Measurements from ENCODE around the gene EPC1.
"Not testable (repeated sequence)": the region's sequence is repeated elsewhere in the genome, so short reads cannot be mapped to it uniquely, and the experiment has no call there.

EPC1 gene

GRCh38 chr10:32234471-32234870, 112.5 kb downstream of the EPC1 start:
- no peak for DNase-seq (ENCODE audit: low read depth)

DNA sequence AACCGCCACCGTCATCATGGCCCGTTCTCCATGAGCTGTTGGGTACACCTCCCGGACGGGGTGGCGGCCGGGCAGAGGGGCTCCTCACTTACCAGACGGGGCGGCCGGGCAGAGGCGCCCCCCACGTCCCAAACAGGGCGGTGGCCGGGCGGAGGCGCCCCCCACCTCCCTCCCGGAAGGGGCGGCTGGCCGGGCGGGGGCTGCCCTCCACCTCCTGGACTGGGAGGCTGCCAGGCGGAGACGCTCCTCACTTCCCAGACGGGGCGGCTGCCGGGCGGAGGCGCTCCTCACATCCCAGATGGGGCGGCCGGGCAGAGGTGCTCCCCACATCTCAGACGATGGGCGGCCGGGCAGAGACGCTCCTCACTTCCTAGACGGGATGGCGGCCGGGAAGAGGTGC, 113.6 kb downstream of the EPC1 start:
- DNase-seq (ENCODE audit: low read depth): not testable (repeated sequence)

- no peak for DNase-seq (ENCODE audit: low read depth)
Observed at GRCh38 chr10:32232378-32232777, 114.6 kb downstream of the EPC1 start.

GRCh38 chr10:32229788-32230187, 117.2 kb downstream of the EPC1 start:
- not testable (repeated sequence) for DNase-seq (ENCODE audit: low read depth)

- DNase-seq (ENCODE audit: low read depth): no peak
Observed at GRCh38 chr10:32229170-32229569, 117.8 kb downstream of the EPC1 start.

DNA sequence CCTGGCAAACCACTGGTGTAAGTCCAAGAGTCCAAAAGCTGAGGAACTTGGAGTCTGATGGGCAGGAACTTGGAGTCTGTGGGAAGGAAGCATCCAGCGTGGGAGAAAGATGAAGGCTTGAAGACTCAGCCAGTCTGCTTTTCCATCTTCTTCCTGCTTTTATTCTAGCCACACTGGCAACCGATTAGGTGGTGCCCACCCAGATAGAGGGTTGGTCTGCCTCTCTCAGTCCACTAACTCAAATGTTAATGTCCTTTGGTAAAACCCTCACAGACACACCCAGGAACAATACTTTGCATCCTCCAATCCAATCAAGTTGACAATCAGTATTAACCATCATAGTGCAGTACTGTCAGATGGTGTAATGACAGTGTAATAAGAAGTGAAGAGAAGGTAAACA, 119.2 kb downstream of the EPC1 start:
- DNase-seq (ENCODE audit: low read depth): no peak

DNA sequence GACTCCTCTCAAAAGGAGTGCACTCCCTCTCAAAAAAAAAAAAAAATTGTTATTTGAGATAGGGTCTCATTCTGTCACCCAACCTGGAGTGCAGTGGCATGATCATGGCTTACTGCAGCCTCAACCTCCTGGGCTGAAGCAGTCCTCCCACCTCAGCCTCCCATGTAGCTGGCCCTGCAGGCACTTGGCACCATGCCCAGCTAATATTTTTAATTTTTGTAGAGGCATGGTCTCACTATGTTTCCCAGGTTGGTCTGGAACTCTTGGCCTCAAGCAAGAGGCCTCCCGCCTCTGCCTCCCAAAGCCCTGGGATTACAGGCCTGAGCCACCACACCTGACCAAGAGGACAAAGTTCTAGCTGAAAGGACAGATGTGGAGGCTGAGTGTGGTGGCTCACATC, 120.3 kb downstream of the EPC1 start:
- no peak for DNase-seq (ENCODE audit: low read depth)

GRCh38 chr10:32225976-32226375, 121.0 kb downstream of the EPC1 start:
- DNase-seq (ENCODE audit: low read depth): no peak

GRCh38 chr10:32222376-32222775, 124.6 kb downstream of the EPC1 start:
- not testable (repeated sequence) for DNase-seq (ENCODE audit: low read depth)

DNA sequence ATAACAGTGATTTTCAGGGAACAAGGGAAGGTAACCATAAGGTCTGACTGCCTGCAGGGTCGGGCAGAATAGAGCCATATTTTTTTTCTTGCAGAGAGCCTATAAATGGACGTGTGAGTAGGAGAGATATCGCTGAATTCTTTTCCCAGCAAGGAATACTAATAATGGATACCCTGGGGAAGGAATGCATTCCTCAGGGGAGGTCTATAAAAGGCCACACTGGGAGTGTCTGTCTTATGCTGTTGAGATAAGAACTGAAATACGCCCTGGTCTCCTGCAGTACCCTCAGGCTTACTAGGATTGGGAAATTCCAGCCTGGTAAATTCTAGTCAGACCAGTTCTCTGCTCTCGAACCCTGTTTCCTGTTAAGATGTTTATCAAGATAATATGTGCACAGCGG, 127.8 kb downstream of the EPC1 start:
- DNase-seq (ENCODE audit: low read depth): not testable (repeated sequence)

DNA sequence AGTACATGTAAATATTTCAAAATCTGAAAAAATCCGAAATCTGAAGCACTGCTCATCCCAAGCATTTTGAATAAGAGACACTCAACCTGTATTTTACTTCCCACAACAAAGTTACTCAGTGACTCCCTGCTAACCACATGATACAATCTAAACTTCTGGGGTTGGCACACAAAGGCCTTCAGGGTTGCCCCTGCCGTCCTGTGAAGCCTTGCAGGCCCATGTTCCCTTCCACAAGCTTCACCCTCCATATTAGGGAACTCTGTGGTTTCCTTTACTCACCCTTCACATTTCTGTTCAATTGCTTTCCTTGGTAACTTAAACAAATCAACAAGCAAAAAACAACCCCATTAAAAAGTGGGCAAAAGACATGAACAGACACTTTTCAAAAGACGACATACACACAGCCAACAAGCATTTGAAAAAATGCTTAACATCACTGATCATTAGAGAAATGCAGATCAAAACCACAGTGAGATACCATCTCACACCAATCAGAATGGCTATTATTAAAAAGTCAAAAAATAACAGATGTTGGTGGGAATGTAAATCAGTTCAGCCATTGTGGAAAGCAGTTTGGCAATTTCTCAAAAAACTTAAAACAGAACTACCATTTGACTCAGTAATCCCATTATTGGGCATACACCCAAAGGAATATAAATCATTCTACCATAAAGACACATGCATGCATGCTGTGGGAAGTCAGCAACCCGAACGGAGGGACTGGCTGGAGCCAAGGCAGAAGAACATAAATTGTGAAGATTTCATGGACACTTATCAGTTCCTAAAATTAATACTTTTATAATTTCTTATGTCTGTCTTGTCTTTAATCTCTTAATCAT, 128.5 kb downstream of the EPC1 start:
- not testable (repeated sequence) for DNase-seq (ENCODE audit: low read depth)
